ENCODE measurements around the gene LGALS3.

LGALS3 gene

GRCh38 chr14:55097881-55098560 is 31.0 kb upstream of the LGALS3 start:
- DNase-seq (ENCODE audit: low read depth, low spot score): no peak
- Histone ChIP-seq H3K36me3 (ENCODE audit: insufficient read depth, low read length) (no peaks in the 10 kb centered on the region), H3K27ac (peak overlapping the region; percentile 73), H3K9ac (ENCODE audit: insufficient read length) (no peak overlapping the region), H3K9me3 (ENCODE audit: low read depth, low read length) (no peaks in the 10 kb centered on the region), H3K4me3 (no peak overlapping the region)
- no peak for TF ChIP-seq FOXP2 (optimal IDR thresholded peaks at IDR 0.05; ENCODE audit: control extremely low read depth, extremely low read length, insufficient read depth)
- TF ChIP-seq POLR2AphosphoS5 (IDR thresholded peaks at IDR 0.05; ENCODE audit: borderline replicate concordance, low read depth, low read length): no peak
- TF ChIP-seq EZH2 (IDR thresholded peaks at IDR 0.05): no peak

- no peaks in the 10 kb centered on the region for H3K9me3 ChIP-seq (ENCODE audit: low read depth, low read length)
- peak overlapping the region; percentile 73 for H3K27ac ChIP-seq
- no peak for DNase-seq (ENCODE audit: low read depth, low spot score)
- no peak overlapping the region for H3K4me3 ChIP-seq
- no peak overlapping the region for H3K9ac ChIP-seq (ENCODE audit: insufficient read length)
- TF ChIP-seq POLR2AphosphoS5 (IDR thresholded peaks at IDR 0.05; ENCODE audit: borderline replicate concordance, low read depth, low read length): no peak
- no peak for TF ChIP-seq FOXP2 (optimal IDR thresholded peaks at IDR 0.05; ENCODE audit: control extremely low read depth, extremely low read length, insufficient read depth)
- no peak for TF ChIP-seq EZH2 (IDR thresholded peaks at IDR 0.05)
- H3K36me3 ChIP-seq (ENCODE audit: insufficient read depth, low read length): no peaks in the 10 kb centered on the region
Measured at GRCh38 chr14:55098561-55098898, 30.5 kb upstream of the LGALS3 start.

DNA sequence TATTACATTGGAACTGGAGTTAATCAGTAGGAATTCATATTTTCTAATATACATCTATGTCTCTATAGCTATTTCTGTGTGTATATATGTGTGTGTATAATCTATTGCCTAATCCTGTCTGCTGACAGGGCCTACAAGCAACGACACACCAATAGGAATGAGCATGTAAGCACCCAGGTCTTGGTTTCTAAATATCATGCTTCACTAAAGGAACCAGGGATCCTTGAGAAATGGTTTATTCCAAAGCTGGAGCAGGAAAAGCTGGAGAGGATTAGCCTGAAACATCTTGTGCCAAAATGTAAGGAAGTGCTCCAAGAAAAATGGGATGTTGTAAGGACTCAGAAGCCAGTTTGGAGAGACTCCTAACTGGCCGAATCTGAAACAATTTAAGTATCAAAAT is 29.3 kb upstream of the LGALS3 start:
- no peak for DNase-seq (ENCODE audit: low read depth, low spot score)

GRCh38 chr14:55101698-55102097 is 27.4 kb upstream of the LGALS3 start:
- Histone ChIP-seq H3K27ac (peak overlapping the region; percentile 99), H3K36me3 (ENCODE audit: insufficient read depth, low read length) (no peaks in the 10 kb centered on the region), H3K9me3 (ENCODE audit: low read depth, low read length) (no peaks in the 10 kb centered on the region), H3K4me3 (peak overlapping the region; percentile 63), H3K9ac (ENCODE audit: insufficient read length) (peak overlapping the region; percentile 34)
- no peak for DNase-seq (ENCODE audit: low read depth, low spot score)
- no peak for TF ChIP-seq EZH2 (IDR thresholded peaks at IDR 0.05)
- TF ChIP-seq POLR2AphosphoS5 (IDR thresholded peaks at IDR 0.05; ENCODE audit: borderline replicate concordance, low read depth, low read length): no peak
- no peak for TF ChIP-seq FOXP2 (optimal IDR thresholded peaks at IDR 0.05; ENCODE audit: control extremely low read depth, extremely low read length, insufficient read depth)

More for the DNA sequence above, 29.3 kb upstream of the LGALS3 start:
- no peak overlapping the region for H3K9ac ChIP-seq (ENCODE audit: insufficient read length)
- no peaks in the 10 kb centered on the region for H3K36me3 ChIP-seq (ENCODE audit: insufficient read depth, low read length)
- no peaks in the 10 kb centered on the region for H3K9me3 ChIP-seq (ENCODE audit: low read depth, low read length)
- no peak for TF ChIP-seq POLR2AphosphoS5 (IDR thresholded peaks at IDR 0.05; ENCODE audit: borderline replicate concordance, low read depth, low read length)
- TF ChIP-seq FOXP2 (optimal IDR thresholded peaks at IDR 0.05; ENCODE audit: control extremely low read depth, extremely low read length, insufficient read depth): no peak
- no peak for TF ChIP-seq EZH2 (IDR thresholded peaks at IDR 0.05)
- H3K27ac ChIP-seq: peak overlapping the region; percentile 82
- no peak overlapping the region for H3K4me3 ChIP-seq

DNA sequence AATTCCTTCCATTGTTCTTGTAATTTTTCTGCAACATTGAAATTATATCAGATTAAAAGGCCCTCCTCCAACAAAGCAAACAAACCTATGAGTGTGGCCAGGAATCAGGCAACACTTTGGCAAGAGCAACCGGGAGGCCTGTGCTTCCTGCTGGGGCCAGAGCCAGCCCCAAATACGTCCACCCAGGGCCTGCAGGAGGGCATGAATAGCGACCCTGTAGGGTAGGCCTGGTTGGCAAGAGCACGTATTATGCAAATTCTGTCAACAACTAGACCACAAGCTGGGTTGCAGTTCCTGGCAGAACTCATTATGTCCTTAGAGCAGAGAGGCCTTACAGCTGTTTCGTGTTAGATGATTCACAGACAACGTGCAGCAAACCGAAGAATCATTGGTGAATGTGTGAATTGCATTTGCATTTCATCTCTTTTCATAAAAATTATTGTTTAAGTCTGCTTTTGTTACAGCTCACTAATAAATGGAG is 26.9 kb upstream of the LGALS3 start:
- peak overlapping the region; percentile 99 for H3K27ac ChIP-seq
- peak; percentile 95 for DNase-seq (ENCODE audit: low read depth, low spot score)
- no peaks in the 10 kb centered on the region for H3K36me3 ChIP-seq (ENCODE audit: insufficient read depth, low read length)
- H3K9me3 ChIP-seq (ENCODE audit: low read depth, low read length): no peaks in the 10 kb centered on the region
- TF ChIP-seq FOXP2 (optimal IDR thresholded peaks at IDR 0.05; ENCODE audit: control extremely low read depth, extremely low read length, insufficient read depth) (peak; percentile 99), POLR2AphosphoS5 (IDR thresholded peaks at IDR 0.05; ENCODE audit: borderline replicate concordance, low read depth, low read length) (peak; percentile 76), EZH2 (IDR thresholded peaks at IDR 0.05) (no peak)
- H3K9ac ChIP-seq (ENCODE audit: insufficient read length): peak overlapping the region; percentile 68
- peak overlapping the region; percentile 63 for H3K4me3 ChIP-seq

GRCh38 chr14:55103005-55103640 is 25.9 kb upstream of the LGALS3 start:
- Histone ChIP-seq H3K9ac (ENCODE audit: insufficient read length) (peak overlapping the region; percentile 68), H3K27ac (peak overlapping the region; percentile 99), H3K4me3 (peak overlapping the region; percentile 63), H3K36me3 (ENCODE audit: insufficient read depth, low read length) (no peaks in the 10 kb centered on the region), H3K9me3 (ENCODE audit: low read depth, low read length) (no peaks in the 10 kb centered on the region)
- DNase-seq (ENCODE audit: low read depth, low spot score): no peak
- TF ChIP-seq POLR2AphosphoS5 (IDR thresholded peaks at IDR 0.05; ENCODE audit: borderline replicate concordance, low read depth, low read length) (no peak), FOXP2 (optimal IDR thresholded peaks at IDR 0.05; ENCODE audit: control extremely low read depth, extremely low read length, insufficient read depth) (no peak), EZH2 (IDR thresholded peaks at IDR 0.05) (no peak)

DNA sequence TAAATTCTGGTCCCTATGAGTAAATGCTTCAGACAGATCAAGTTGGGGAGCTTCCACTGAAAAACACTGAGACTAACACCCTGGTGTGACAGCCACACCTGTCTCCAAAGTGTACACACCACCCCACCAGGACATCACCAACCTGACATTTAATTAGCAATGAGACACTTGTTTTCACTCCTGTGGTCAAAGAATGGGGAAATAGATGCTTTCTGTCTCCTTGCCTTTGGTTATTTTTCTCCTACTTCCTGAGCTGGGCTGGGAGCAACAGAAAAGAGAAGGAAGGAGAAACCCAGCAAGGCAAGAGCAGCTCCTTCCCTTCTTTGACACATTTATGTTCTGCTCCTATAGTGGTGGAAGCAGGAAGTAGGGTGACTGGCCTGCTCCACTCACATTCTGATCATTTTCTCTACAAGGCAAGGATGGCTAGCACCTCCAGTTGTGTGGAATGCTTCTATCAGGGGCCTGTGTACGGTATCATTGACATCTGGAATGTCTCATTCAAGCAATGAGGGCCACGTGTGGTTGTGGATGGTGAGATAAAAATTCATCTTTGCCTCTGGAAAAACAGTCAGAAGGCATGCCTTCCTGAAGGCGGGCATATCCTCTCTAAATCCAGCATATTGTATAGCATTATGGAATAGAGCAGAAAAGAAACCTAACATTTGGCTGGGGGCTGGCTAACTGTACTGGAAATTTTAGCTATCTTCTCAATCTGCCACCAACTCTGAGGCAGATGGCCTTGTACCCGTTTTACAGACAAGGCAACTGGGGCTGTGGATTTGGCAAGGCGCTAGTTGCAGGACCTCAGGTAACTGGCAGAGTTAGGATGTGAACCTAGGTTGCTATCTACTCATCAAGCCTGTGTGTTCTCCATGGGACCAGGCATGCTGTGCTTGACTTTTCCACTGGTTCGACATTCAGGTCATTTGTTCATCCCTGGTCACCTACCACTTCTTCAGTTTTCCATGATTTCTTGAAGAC is 24.8 kb upstream of the LGALS3 start:
- TF ChIP-seq POLR2AphosphoS5 (IDR thresholded peaks at IDR 0.05; ENCODE audit: borderline replicate concordance, low read depth, low read length) (no peak), EZH2 (IDR thresholded peaks at IDR 0.05) (no peak), FOXP2 (optimal IDR thresholded peaks at IDR 0.05; ENCODE audit: control extremely low read depth, extremely low read length, insufficient read depth) (no peak)
- H3K9me3 ChIP-seq (ENCODE audit: low read depth, low read length): no peaks in the 10 kb centered on the region
- no peak for DNase-seq (ENCODE audit: low read depth, low spot score)
- no peak overlapping the region for H3K4me3 ChIP-seq
- H3K9ac ChIP-seq (ENCODE audit: insufficient read length): no peak overlapping the region
- H3K27ac ChIP-seq: peak overlapping the region; percentile 99
- no peaks in the 10 kb centered on the region for H3K36me3 ChIP-seq (ENCODE audit: insufficient read depth, low read length)

GRCh38 chr14:55105991-55106390 is 23.1 kb upstream of the LGALS3 start:
- no peaks in the 10 kb centered on the region for H3K36me3 ChIP-seq (ENCODE audit: insufficient read depth, low read length)
- TF ChIP-seq EZH2 (IDR thresholded peaks at IDR 0.05): no peak
- no peak for TF ChIP-seq POLR2AphosphoS5 (IDR thresholded peaks at IDR 0.05; ENCODE audit: borderline replicate concordance, low read depth, low read length)
- no peak for TF ChIP-seq FOXP2 (optimal IDR thresholded peaks at IDR 0.05; ENCODE audit: control extremely low read depth, extremely low read length, insufficient read depth)
- no peak for DNase-seq (ENCODE audit: low read depth, low spot score)
- no peaks in the 10 kb centered on the region for H3K9me3 ChIP-seq (ENCODE audit: low read depth, low read length)
- no peak overlapping the region for H3K4me3 ChIP-seq
- no peak overlapping the region for H3K9ac ChIP-seq (ENCODE audit: insufficient read length)
- H3K27ac ChIP-seq: no peak overlapping the region

Measured in SK-N-MC (cell line).